Stimulated activated CD4-positive, alpha-beta T cell treated with anti-CD3 and anti-CD28 coated beads, TNF-alpha, amount 100 ng/mL, for 48 hours (primary cell): ENCODE results near the gene ZNF181.
"Not testable (repeated sequence)": the region's sequence is repeated elsewhere in the genome, so short reads cannot be mapped to it uniquely, and the experiment has no call there.

Experiments used
- DNase-seq, 3 donors: peaks; one replicate each; pipeline ENCODE4 v3.0.0-alpha.2; 2020; ENCODE audit warnings: low read depth in 3 of 3

The ZNF181 gene

DNA sequence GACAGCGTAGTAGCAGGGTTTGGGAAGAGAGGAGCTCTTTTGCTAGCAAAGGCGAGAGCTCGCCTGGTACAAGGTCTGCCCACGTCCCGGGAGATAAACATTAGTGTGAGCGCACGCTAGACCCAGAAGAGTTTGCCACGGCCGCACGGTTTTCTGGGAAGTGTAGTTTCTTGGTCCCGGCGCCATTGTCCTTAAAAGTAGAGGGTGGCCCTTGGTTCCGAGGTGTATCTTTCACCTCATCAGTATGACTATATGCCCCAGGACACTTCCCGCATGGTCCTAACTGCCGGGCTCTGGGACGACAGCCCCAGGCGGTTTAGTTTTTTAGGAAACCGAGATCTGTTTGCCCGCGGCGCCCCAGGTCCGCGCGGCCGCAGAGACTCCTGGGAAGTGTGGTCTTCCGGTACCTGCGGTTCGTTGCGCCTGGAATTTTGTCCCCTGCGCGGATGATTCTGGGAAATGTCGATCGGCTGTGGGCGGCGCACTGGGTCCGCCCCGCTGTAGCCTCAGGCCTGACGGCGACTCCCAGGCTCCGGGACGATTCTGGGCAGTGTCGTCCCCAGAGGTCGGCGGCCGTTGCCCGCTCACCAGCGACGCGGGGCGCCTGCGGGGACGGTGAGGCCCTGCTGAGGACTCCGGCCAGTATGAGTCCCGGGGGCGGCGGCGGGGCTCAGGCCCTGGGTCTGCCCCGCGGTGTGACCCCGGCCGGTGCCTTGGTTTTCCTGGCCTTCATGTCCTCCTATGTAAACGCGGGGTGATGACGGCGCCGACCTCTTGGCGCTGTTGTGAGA lies at the start of gene ZNF181:
TSS of gene ZNF181 (plus strand) at position 498 of the 791 bp plus-strand sequence. CDS start 795 bp downstream, outside the sequence.
- DNase-seq: peak; percentile 57 to 75 (median 72)

DNA sequence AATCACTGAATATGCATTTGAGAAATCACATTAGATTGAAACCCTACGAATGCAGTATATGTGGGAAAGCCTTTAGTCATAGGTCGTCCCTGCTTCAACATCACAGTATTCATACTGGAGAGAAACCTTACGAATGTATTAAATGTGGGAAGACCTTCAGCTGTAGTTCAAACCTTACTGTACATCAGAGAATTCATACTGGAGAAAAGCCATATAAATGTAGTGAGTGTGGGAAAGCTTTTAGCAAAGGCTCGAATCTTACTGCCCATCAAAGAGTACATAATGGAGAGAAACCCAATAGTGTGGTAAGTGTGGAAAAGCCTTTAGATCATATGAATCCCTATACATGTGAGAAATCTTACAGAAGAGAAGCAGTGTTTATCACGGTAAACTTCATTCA lies 48.8 kb upstream of the ZNF181 start:
- DNase-seq: not testable (repeated sequence)

DNA sequence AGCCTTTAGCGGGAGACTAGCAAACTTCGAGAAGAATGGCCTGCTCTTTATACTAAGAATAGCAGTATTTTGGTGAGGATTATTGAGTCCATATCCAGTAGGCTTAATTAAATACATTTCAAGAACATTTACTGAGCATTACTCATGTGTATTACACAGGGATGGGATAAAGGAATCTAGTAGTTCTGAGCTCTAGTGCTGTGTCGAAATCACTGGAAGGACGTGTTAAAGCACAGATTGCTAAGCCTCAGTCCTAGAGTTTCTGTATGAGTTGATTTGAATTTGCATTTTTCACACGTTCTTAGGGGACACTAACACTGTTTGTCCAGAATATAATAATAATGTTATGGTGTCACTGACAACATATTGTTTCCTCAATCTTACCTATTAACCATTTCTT lies 47.6 kb upstream of the ZNF181 start:
- no peak for DNase-seq

DNA sequence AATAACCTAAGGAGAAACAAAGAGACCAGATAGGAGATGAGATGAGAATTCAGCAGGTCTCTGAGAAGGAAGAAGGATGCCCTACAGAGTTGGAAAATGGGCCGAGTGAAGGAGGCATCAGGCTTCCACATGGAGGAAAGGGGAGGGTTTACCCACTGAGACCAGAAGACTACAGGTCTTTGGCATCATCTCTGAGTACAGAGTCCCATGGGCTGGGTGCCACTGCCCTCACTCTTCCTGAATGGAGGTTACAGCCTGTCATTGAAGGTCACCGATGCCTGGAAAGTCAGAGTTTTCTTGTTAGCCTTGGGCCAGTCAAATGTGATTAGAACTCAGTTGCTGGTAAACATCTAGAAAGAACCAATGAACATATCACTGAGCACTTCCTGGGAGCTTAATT lies 46.7 kb upstream of the ZNF181 start:
- DNase-seq: no peak

DNA sequence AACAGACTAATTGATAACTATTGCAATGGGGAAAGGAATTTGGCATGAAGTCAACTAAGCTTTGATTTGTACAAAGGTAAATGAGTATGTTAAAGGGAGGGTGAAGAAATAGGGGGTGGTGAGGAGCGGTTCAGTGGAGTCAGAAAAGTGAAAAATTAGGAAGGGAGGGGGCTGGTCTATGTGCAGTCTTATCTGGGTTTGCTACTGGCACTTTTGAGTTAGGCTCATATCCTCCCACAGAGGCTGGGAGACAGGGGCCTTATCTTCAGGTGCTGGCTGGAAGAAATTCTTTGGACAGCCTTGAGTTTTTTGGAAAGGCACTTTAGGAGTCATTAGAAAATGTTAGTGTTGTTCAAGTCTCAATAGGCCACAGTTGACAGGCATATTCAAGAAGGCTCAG lies 45.5 kb upstream of the ZNF181 start:
- DNase-seq: no peak

DNA sequence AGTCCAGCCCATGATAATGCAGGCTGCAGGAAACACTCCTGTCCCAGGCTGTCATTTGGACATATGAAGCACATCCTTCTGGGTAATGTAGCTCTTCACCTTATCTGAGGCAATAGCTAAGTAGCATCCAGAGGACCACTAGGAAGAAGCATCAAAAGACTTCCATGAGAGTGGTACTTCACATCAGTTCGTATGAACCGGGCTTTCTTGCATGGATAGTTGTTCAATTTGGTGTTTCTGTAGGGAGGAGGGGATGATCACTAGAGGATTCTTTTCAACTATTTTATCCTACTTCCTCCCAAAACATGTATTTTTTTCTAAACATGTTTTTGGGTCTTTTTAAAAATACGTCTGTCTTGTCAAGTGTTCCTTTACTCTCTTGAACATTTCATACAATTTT lies 43.7 kb upstream of the ZNF181 start:
- DNase-seq: no peak

DNA sequence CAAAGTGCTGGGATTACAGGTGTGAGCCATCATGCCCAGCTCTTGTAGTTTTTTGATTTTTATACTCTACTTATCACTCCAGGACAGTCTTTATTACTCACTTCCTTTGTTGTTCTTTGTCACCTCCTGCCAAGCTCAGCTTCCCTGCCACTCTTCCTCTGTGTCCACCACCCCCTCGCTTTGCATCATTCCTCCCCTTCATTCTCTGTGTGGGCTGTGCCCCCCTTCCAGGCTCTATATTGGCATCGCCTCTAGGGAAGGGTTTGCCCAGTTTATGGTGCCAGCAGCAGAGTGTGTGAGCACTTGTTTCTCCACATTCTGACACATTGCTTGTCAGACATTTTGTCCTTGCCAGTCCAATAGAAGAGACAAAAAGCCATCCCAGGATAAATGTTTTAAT lies 41.5 kb upstream of the ZNF181 start:
- no peak for DNase-seq

DNA sequence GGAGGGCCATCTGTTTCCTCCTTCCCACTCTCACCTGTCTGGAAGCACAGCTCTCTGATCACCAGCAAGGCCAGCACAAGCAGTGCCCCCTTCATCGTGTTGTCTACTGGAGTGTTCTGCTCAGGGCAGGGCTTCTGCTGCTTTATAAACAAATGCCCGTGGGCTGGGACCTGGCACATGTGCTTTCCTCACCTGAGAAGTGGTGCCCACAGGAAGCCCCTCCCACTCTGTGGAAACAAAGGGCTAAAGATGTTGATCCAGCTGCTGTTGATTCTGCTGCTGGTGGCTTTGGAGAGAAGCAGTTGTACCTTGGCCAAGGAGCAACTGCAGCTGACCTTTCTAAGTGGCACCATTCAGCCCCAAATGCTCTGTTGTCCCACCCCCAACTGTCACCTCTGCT lies 26.4 kb upstream of the ZNF181 start:
- DNase-seq: no peak

DNA sequence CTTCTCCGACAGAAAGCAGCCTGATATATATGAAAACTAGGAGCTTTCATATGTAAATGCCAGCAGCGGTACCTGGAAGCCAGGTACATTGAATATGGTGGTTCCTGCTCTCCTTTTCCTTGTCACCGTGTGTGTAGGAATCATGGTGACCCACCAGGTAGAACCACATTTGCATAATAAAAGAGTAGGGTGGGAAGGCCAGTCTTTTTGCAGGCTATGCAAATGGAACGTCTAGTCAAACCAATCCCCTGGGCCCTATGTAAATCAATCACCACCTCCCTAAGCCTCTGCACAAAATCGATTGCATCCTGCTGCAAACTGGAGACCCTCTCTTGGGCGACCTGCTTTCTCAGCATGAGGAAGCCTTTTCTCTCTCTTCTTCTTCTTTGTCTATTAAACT lies 22.2 kb upstream of the ZNF181 start:
- no peak for DNase-seq

DNA sequence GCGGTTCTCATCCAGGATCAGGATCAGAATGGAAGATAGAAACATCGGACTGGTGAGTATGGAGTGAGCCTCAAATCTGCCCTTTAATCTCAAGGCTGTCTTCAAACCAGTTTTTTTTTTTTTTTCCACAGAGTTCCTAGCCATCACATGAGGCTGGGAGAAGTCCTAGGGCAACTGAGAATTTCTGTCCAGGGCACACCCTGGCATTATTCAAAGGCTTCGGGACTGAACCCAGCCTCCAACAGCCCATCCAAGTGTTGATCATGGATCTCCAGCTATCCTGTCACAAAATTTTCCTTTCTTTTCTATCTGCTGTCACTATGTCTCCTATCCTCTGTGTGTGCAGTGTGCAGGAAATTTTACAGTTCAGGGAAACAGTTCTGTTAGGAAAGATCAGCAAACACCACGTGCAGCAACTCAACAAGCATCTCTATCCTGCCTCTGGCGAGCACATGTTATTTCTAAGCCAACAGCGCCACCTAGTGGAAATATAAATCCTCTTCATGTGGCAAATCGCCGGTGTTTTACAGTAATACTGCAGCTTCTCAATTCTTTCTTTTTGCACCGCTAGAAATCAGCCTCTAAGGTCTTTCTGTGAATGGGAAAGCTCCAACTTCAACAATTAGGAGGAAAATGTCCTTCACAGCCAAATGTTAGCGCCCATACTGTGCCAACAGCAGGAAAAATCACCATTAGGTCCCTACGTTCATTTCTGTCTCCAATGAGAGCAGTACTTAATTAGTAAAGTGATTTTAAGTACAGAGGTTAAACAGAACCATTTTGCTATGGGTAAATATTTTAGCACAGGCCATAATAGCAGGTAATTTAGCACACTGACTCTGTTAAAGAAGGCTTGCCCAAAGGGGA lies 21.4 kb upstream of the ZNF181 start:
- peak; percentile 19 to 56 (median 27) for DNase-seq

DNA sequence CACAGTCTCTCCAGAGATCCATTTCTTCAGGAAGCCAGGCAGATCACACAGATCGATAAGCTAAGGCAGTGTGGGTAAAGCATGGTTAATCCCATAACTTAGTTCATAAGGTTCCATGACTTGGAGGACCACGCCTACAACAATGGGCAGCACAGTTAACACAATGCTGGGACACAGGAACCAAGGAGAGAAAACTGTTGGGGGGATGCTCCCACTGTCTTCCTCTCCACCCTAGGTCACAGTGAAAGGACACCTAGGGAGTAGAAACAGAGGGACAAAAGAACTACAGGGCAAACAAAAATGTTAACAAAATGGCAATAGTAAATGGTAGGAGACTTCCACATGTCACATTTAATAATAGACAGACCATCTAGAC lies 20.8 kb upstream of the ZNF181 start:
- no peak for DNase-seq

DNA sequence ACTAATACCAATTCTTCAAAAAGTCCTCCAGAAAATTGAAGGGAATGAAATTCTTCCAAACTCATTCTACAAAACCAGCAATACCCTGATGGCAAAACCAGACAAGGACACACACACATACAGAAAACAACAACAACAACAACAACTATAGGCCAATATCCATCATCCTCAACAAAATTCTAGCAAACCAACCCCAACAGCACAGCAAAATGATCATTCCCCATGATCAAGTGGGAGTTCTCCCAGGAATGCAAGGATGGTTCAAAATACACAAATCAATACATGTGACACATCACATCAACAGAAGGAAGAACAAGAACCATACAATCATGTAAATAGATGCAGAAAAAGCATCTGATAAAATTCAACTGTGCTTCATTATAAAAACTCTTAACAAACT lies 18.7 kb upstream of the ZNF181 start:
- no peak for DNase-seq

DNA sequence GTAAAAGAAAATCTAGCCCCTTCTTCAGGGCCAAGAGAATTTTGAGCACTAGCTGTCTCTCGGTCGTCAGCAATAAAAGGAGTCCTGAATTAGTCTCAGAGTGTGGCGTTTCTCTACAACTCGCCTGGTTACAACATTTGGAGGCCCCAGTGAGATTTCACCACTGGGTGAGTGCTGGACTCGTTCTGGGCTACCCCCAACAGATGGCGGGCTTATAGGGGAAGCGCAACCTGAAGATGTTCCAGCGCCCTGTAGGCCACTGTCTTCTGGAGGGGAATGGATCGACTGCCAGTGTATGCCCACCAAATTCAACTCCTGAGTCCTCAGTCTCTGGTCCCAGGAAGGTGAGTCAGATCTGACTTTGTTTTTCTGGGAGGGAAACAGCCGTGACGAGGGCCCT lies 11.7 kb upstream of the ZNF181 start:
- no peak for DNase-seq

DNA sequence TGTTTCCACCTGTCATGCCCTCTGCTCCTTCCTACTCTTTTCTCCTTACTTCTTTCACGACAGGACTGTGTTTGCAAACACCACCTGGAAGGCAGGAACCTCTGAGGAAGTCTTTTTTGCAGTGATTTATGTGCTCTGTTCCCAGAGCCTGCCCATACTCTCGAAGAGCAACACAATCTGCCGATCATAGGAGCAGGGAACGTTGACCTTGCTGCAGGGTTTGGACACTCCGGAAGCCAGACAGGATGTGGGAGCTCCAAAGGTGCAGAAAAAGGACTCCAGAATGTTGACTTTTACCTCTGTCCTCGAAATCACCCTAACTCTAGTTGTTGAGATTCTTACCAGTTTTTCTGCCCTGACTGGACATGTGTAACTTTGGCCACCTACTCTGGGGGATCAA lies 8.6 kb upstream of the ZNF181 start:
- no peak for DNase-seq

DNA sequence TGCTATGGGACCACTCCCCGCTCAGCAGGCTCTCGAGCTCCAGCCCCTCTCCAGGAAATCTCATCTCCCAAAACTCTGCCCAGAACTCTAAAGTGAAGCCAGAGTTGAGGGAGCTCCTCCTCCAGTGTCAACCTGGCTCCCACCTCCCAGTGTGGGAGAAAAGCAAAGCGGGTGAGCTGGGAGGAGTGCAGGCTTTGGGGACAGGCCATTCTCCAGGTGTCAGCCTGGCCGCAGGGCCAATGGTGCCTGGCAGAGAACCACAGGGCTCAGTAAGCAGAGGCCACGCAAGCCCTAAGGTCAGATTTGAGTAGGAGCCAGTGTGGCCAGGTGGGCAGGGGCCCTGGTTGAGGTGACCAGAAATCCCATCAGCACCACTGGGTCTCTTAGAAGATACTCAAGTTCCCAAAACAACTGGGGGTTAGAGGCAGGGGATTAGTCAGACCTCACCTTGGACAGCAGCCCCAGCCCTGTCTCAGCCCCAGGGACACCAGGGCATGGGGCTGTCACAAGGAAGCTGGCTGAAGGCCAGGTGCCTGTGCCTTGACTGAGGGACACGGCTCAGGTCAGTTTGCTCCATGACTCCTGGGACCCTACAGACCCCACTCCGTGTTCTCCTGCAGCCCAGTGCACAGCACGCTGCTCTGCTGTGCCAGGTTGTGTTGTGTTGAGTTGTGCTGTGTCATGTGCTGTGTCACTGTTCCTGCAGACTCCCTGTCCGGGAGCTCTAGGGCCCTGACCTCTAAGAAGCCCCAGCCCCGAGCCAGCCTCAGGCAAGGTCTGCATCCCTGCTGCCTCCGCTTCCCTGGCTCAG lies 2.8 kb upstream of the ZNF181 start:
- DNase-seq: no peak

DNA sequence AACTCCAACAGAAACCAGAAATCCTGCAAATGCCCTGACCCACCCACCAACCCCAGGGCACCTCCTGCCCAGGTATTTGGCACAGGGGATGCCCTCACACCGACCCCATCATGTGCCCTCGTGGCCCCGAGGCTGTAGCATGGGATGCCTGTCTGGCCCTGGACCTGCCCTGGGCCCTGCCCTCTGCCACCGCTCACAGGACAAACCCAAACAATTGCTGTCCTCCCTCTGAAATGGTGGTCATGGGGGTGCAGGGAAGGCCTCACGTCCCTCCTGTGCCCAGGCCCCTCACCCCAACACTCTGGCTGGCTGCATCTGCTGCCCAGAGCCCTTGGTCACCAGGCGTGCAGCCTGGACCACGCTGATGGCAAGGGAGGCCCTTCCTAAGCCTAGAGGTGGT lies 2.1 kb upstream of the ZNF181 start:
- DNase-seq: no peak

DNA sequence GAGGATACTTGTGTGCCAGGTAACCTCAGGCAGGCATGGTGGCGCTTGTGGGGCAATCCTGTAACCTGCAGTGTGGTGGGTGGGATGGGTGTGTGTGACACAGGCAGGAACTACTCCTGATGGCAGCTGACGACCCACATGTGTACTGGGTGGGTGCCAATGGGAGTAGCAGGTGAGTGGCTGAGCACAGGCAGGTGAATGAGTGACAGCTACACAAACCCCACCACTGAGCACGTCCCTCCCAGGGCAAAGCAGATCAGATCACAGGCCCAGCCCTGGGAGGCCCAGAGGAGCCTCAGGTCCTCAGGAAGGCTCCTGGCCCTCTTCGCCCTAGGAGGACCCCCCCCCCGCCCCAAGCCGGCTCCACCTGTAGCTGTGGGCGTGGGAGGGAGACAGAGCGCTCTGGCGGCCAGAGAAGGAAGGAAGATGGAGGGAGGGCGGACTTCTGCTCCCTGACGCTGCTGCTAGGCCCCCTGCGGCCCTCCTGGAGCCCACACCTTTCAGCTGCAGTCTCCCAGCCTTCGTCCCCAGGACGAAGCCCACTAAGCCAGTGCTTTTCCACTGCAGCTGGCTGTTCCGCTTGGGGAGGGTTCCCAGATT lies 1.3 kb upstream of the ZNF181 start:
- DNase-seq: no peak

DNA sequence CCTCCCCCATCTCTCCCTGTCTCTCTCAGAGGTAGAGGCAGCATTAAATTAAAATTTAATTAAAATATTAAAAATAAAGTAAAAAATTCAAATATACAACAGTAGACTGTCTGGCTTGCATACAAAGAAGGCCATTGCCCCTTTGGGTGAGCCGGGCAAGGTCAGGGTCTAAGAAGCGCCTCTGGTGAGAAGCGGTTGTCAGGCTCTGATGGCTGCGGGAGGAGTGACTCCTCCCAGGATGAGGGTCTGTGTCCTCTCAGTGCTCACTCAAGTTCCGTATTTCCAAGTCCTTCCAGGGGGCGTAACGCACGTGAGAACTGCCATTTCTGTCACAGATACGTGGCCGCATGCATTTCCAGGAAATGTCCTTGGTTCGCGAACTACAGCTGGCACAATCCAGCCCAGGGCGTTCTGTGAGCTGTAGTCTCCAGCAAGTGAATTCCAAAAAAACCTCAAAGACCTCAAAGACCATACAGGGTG lies 737 bp upstream of the ZNF181 start:
- no peak for DNase-seq

DNA sequence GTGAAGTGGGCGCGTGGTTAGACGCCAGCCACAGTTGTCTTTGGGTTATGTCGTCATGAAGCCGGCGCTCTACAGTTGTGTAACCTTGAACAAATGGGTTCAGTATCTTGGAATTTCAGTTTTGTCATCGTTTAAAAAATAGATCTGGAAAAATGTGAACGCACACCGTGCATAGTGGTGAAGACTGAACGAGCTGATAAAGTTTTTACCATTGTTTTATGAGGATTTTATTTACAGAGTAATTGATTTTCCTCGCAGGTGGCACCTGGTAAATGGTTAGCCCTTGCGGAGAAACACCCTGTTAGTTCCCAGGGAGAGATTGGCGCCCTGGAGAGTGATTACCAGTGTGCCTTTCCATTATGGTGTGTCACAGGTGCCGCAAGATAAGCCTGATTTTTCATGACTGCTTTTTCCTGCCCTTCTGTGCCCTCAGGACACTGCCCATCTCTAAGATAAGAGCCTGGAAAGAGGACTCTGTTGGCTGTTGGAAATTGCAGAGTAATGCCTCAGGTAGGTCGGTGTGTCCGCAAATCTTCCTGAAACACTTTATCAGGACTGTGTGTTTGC lies 577 bp downstream of the ZNF181 start:
- DNase-seq: no peak

DNA sequence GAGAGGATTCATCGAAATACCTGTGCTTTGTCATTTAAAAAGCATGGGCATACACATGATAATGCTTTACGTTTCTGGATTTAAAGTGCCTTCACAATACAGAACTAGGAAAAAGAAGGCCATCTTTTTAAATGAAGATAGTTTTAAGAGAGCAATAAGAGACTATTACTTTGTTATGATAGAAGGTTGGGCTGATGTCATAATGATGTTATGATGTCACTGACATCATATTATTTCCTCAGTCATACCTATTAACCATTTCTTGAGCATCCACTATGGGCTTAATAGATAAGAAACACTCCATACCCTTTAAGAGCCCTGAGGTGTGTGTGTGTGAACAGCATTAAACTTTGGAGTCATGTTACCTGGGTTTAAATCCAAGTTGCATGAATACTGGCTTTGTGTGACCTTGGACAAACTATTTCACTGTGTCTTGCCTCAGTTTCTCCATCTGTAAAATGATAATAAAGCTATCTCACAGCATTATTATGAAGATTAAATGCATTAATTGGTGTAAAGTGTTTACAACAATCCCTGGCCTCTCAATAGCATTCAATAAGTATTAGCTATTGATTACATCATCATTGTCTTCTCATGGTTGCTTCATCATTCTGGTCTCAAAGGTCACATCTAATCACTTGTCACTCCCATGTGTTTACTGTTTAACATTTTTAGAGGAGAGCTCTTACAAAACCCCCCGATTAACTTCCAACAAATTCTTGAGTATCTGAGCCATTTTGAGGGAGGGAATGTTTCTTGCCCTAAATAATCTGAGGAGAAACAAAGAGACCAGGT lies 11.1 kb downstream of the ZNF181 start:
- no peak for DNase-seq

DNA sequence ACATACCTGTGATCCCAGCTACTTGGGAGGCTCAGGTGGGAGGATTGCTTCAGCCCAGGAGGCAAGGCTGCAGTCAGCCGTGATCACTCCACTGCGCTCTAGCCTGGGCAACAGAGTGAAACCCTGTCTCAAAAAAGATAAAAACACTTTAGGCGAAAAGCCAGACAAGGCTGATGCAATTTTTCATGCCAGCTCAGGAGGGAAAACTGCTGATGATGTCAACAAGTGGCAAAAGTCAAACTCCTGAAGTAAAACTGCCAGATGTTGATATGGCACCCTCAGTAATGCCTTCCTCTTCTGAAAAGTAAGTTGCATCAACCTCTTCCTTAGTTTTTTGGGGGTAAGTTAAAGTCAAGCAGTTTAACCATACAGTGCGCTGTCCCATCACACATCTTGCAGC lies 23.4 kb downstream of the ZNF181 start:
- no peak for DNase-seq
